KOPT-K1 (cell line): ENCODE data around the gene VSIR.

Experiments used
- H3K27ac ChIP-seq: fragments of 200-600 bp; sonication (generic); 2 replicates; pipeline ENCODE4 v1.5.1; 2016; ENCODE audit warnings: antibody characterized with exemption, mild to moderate bottlenecking, low read depth, low read length; ENCODE audit not compliant: poor library complexity, severe bottlenecking
- H3K36me3 ChIP-seq: fragments of 200-600 bp; sonication (generic); 2 replicates; pipeline ENCODE4 v1.5.1; 2017; ENCODE audit warnings: antibody characterized with exemption, mild to moderate bottlenecking, low read length, moderate library complexity; ENCODE audit not compliant: insufficient read depth
- H3K9me3 ChIP-seq: fragments of 200-600 bp; sonication (generic); 2 replicates; pipeline ENCODE4 v1.5.1; 2017; ENCODE audit warnings: antibody characterized with exemption, low read length, mild to moderate bottlenecking; ENCODE audit not compliant: insufficient read depth, poor library complexity, severe bottlenecking

The VSIR gene

GRCh38 chr10:71779641-71780040 lies 6.3 kb upstream of the VSIR start:
- Histone ChIP-seq H3K27ac (no peak overlapping the region), H3K36me3 (no peaks in the 10 kb centered on the region), H3K9me3 (no peaks in the 10 kb centered on the region)

GRCh38 chr10:71778071-71778825 lies 4.9 kb upstream of the VSIR start:
- H3K9me3 ChIP-seq = no peaks in the 10 kb centered on the region
- no peak overlapping the region for H3K27ac ChIP-seq
- H3K36me3 ChIP-seq = no peaks in the 10 kb centered on the region

- no peaks in the 10 kb centered on the region for H3K36me3 ChIP-seq
- H3K9me3 ChIP-seq = no peaks in the 10 kb centered on the region
Observed at GRCh38 chr10:71777213-71777985, 4.1 kb upstream of the VSIR start.

GRCh38 chr10:71776481-71776925 lies 3.2 kb upstream of the VSIR start:
- Histone ChIP-seq H3K36me3 (no peaks in the 10 kb centered on the region), H3K27ac (peak overlapping the region; percentile 95), H3K9me3 (no peaks in the 10 kb centered on the region)

More at GRCh38 chr10:71777213-71777985, 4.1 kb upstream of the VSIR start:
- H3K27ac ChIP-seq = no peak overlapping the region

GRCh38 chr10:71774916-71775702 lies 1.8 kb upstream of the VSIR start:
- no peaks in the 10 kb centered on the region for H3K36me3 ChIP-seq
- H3K27ac ChIP-seq = peak overlapping the region; percentile 95
- H3K9me3 ChIP-seq = no peaks in the 10 kb centered on the region

GRCh38 chr10:71772832-71773220 lies 494 bp downstream of the VSIR start:
- H3K9me3 ChIP-seq = no peaks in the 10 kb centered on the region
- H3K27ac ChIP-seq = peak overlapping the region; percentile 95
- H3K36me3 ChIP-seq = peaks cover under 1% of the 10 kb centered on the region; the same call in 1 of the 2 replicates

GRCh38 chr10:71771821-71772617 lies 1.3 kb downstream of the VSIR start:
- Histone ChIP-seq H3K27ac (peak overlapping the region; percentile 95), H3K36me3 (peaks cover 9% of the 10 kb centered on the region; the same call in 1 of the 2 replicates)

GRCh38 chr10:71771204-71771603 lies 2.1 kb downstream of the VSIR start:
- Histone ChIP-seq H3K9me3 (no peaks in the 10 kb centered on the region), H3K27ac (peak overlapping the region; percentile 95), H3K36me3 (peaks cover 13% of the 10 kb centered on the region; the same call in 1 of the 2 replicates)

More at GRCh38 chr10:71771821-71772617, 1.3 kb downstream of the VSIR start:
- no peaks in the 10 kb centered on the region for H3K9me3 ChIP-seq

- H3K36me3 ChIP-seq = peaks cover 13% of the 10 kb centered on the region; the same call in 1 of the 2 replicates
Observed at GRCh38 chr10:71770789-71771188, 2.5 kb downstream of the VSIR start.

GRCh38 chr10:71770255-71770654 lies 3.1 kb downstream of the VSIR start:
- Histone ChIP-seq H3K9me3 (no peaks in the 10 kb centered on the region), H3K27ac (peak overlapping the region; percentile 95), H3K36me3 (peaks cover 16% of the 10 kb centered on the region; the same call in 1 of the 2 replicates)

More at GRCh38 chr10:71770789-71771188, 2.5 kb downstream of the VSIR start:
- H3K27ac ChIP-seq = peak overlapping the region; percentile 95
- H3K9me3 ChIP-seq = no peaks in the 10 kb centered on the region

- Histone ChIP-seq H3K36me3 (peaks cover 24% of the 10 kb centered on the region; the same call in 1 of the 2 replicates), H3K9me3 (no peaks in the 10 kb centered on the region), H3K27ac (peak overlapping the region; percentile 95)
Observed at GRCh38 chr10:71769279-71769823, 4.0 kb downstream of the VSIR start.

- Histone ChIP-seq H3K36me3 (peaks cover 36% of the 10 kb centered on the region), H3K9me3 (no peaks in the 10 kb centered on the region), H3K27ac (no peak overlapping the region)
Observed at GRCh38 chr10:71767420-71768035, 5.8 kb downstream of the VSIR start.

GRCh38 chr10:71766717-71767419 lies 6.5 kb downstream of the VSIR start:
- Histone ChIP-seq H3K36me3 (peaks cover 42% of the 10 kb centered on the region), H3K9me3 (no peaks in the 10 kb centered on the region), H3K27ac (no peak overlapping the region)
